MG63 (cell line): ENCODE results near the gene TTC12. TPM values are rescaled to one million over a fixed set of nuclear protein-coding genes. Genes with fewer than 3 reads are reported as not detected.

Experiments used
- DNase-seq: peaks from one replicate; pipeline ENCODE4 v3.0.0-alpha.2; 2020
- H3K27me3 ChIP-seq: fragments of 250-450 bp; sonication (Bioruptor Pico); 2 replicates; pipeline ENCODE4 v1.5.1; 2020; ENCODE audit warnings: mild to moderate bottlenecking, moderate library complexity
- H3K36me3 ChIP-seq: fragments of 250-450 bp; sonication (Bioruptor Pico); 2 replicates; pipeline ENCODE4 v1.5.1; 2020; ENCODE audit warnings: mild to moderate bottlenecking, moderate library complexity
- H3K4me3 ChIP-seq: fragments of 250-450 bp; sonication (Bioruptor Pico); 2 replicates; pipeline ENCODE4 v1.5.1; 2020; ENCODE audit warnings: mild to moderate bottlenecking, moderate library complexity
- H3K9me3 ChIP-seq: fragments of 250-450 bp; sonication (Bioruptor Pico); 2 replicates; pipeline ENCODE4 v1.5.1; 2020; ENCODE audit warnings: mild to moderate bottlenecking, moderate library complexity
- total RNA-seq: library from RNA; depleted of rRNA; stranded (reverse); fragments of >200 nt; shearing (Covaris generic); gene quantifications from 2 replicates; pipeline ENCODE4 v1.2.3, GENCODE V29; 2014; ENCODE audit warnings: low replicate concordance

The TTC12 gene
- total RNA-seq, 1 experiment from 2014 or later = 7.4 TPM

DNA sequence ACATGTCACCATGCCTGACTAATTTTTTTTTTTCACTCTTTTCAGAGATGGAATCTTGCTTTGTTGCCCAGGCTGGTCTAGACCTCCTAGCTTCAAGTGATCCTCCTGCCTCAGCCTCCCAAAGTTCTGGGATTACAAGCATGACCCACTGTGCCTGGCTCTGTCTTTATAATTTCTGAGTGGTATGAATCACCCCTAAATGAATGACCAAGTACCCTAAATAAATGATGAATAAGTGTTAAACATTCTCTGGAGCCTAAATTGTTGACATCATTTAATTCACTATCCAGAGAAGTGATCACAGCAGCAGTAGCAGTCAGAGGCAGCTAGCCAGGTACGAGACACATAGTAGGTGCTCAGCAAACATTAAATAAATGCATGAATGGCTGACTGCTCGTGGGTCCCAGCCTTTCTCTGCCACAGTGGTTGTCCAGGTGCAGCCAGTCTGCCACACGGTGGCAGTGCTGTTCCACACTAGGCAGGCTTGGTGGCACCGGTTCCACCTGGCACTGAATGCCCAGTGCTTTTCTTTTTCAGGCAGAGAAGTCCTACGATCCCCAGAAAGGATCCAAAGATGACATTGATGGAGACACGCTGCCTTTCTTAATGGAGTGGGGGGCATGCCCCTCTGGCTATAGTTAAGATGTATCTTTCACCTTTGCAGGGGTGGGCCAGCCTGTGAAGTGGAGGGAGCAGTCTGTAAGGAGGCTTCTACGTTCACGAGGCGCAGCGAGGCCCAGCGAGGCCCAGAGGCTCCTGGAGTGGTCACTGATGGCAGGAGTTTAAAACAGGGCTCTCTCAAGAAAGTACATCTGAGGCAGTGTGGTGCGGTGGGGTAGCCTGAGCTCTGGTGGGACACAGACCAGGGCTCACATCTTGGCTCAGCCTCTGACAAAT, 8.7 kb upstream of the TTC12 start:
- no peaks in the 10 kb centered on the region for H3K9me3 ChIP-seq
- peak; percentile 64 for DNase-seq

GRCh38 chr11:113308601-113309000, 5.8 kb upstream of the TTC12 start:
- Histone ChIP-seq H3K9me3 (no peaks in the 10 kb centered on the region), H3K4me3 (no peak overlapping the region), H3K36me3 (no peaks in the 10 kb centered on the region), H3K27me3 (no peaks in the 10 kb centered on the region)
- DNase-seq = no peak

More for the DNA sequence above, 8.7 kb upstream of the TTC12 start:
- Histone ChIP-seq H3K4me3 (no peak overlapping the region), H3K36me3 (no peaks in the 10 kb centered on the region), H3K27me3 (0 out of 2 replicates have a peak, but pooled peaks cover 5% of the 10 kb centered on the region)

GRCh38 chr11:113311536-113311935, 2.8 kb upstream of the TTC12 start:
- H3K36me3 ChIP-seq = no peaks in the 10 kb centered on the region
- H3K9me3 ChIP-seq = no peaks in the 10 kb centered on the region
- DNase-seq = no peak
- no peaks in the 10 kb centered on the region for H3K27me3 ChIP-seq
- H3K4me3 ChIP-seq = no peak overlapping the region

GRCh38 chr11:113313601-113314000, 782 bp upstream of the TTC12 start:
- no peaks in the 10 kb centered on the region for H3K36me3 ChIP-seq
- DNase-seq = no peak
- no peaks in the 10 kb centered on the region for H3K27me3 ChIP-seq
- H3K4me3 ChIP-seq = no peak overlapping the region
- H3K9me3 ChIP-seq = no peaks in the 10 kb centered on the region

GRCh38 chr11:113314065-113314388, 356 bp upstream of the TTC12 start:
- H3K36me3 ChIP-seq = no peaks in the 10 kb centered on the region
- no peaks in the 10 kb centered on the region for H3K9me3 ChIP-seq
- no peaks in the 10 kb centered on the region for H3K27me3 ChIP-seq
- no peak for DNase-seq
- H3K4me3 ChIP-seq = peak overlapping the region; percentile 78

DNA sequence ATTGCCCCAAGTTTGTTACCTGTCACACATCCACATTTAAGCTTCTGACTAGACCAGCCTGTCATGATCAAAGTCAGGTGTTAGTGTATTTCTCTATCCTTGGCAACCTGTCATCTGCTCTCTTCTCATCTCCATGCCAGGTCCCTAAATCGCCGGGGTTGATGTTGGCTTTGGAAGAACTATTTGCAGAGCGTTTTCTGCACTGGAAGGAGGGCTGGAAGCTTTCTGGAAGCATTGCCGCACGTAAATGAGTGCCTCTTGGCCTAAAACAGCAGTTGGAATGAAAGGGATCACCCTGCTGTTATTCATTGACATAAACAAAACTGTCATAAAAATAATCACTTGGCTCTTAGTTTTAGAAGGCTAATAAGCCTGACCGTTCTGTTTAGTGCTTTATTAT, 1.4 kb downstream of the TTC12 start:
- Histone ChIP-seq H3K36me3 (no peaks in the 10 kb centered on the region), H3K9me3 (no peaks in the 10 kb centered on the region), H3K4me3 (no peak overlapping the region), H3K27me3 (no peaks in the 10 kb centered on the region)
- DNase-seq = no peak

DNA sequence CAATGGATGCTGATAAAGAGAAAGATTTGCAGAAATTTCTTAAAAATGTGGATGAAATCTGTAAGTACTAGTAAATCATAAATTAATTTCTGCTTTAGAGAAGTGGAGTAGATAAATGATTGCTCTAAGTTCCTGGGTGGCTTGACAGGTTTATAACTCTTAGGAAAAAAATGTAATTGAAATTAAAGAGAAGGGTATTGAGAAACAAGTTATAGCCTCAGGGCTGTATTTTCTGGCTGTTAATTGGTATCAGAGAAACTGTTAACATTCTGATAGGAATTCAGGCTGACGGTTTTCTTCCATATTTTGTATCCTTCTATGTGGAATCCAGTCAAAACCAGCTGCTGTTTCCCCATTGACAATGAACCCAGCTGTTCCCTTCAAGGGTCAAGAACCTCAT, 1.9 kb downstream of the TTC12 start:
- Histone ChIP-seq H3K27me3 (no peaks in the 10 kb centered on the region), H3K9me3 (no peaks in the 10 kb centered on the region), H3K36me3 (no peaks in the 10 kb centered on the region), H3K4me3 (no peak overlapping the region)
- no peak for DNase-seq

- H3K27me3 ChIP-seq = no peaks in the 10 kb centered on the region
- DNase-seq = no peak
- no peaks in the 10 kb centered on the region for H3K36me3 ChIP-seq
- H3K4me3 ChIP-seq = no peak overlapping the region
- no peaks in the 10 kb centered on the region for H3K9me3 ChIP-seq
Measured at GRCh38 chr11:113317339-113317738, 3.0 kb downstream of the TTC12 start.

DNA sequence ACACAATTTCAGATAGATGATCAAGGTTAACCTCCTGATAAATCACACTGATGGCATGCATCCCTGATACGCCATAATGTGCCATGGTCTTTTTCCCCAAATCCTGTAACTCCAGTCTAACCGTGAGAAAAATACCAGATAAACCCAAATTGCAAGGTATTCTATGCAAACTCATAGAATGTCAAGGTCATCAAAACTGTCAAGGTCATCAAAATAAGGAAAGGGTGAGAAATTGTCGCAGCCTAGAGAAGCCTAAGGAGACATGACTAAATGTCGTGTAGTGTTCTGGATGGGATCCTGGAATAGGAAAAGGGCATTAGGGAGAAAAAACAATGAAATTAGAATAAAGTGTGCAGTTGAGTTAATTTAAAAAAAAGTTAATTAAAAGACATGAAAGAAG, 4.7 kb downstream of the TTC12 start:
- no peaks in the 10 kb centered on the region for H3K9me3 ChIP-seq

GRCh38 chr11:113322158-113322557, 7.8 kb downstream of the TTC12 start:
- no peak overlapping the region for H3K4me3 ChIP-seq
- no peak for DNase-seq
- no peaks in the 10 kb centered on the region for H3K9me3 ChIP-seq

More for the DNA sequence above, 4.7 kb downstream of the TTC12 start:
- H3K36me3 ChIP-seq = no peaks in the 10 kb centered on the region
- DNase-seq = no peak
- H3K27me3 ChIP-seq = no peaks in the 10 kb centered on the region
- H3K4me3 ChIP-seq = no peak overlapping the region

DNA sequence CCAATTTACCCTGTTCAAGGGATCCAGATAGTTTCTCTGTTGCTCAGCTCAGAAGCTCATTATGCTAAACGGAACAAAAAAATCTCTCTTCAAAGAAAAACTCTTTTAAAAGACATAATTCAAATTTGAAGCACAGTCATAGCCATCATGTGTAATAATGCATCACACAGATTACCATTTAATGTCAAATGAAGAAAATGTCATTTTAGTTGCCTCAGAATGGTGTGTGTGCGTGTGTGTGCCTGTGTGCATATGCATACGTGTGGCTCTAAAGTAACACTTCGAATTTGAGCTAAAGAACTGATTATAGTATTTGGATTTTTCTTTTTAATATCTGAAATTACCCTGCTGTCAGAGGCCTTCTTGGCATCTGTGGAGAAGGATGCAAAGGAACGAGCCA, 9.9 kb downstream of the TTC12 start:
- no peaks in the 10 kb centered on the region for H3K27me3 ChIP-seq
- H3K4me3 ChIP-seq = no peak overlapping the region
- DNase-seq = no peak
- no peaks in the 10 kb centered on the region for H3K9me3 ChIP-seq
- H3K36me3 ChIP-seq = no peaks in the 10 kb centered on the region; the same call in 1 of the 2 replicates

More at GRCh38 chr11:113322158-113322557, 7.8 kb downstream of the TTC12 start:
- H3K27me3 ChIP-seq = no peaks in the 10 kb centered on the region
- no peaks in the 10 kb centered on the region; the same call in 1 of the 2 replicates for H3K36me3 ChIP-seq

DNA sequence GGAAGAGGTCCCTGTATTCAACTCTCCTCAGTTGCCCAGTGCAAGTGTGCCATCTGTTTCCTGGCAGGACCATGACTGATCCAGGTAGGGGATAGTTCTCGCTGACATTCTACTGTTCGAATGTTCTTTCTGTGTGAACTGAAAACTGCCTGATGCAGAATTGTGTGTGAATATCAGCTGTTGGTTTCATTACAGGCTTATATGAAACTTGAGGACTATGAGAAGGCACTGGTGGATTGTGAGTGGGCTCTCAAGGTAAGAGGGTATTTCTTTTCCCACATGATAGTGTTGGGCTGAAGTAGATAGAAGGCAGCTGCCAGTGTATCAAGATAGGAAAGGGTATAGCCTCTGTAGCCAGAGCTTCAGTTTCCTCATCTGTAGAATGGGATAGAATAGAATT, 15.3 kb downstream of the TTC12 start:
- Histone ChIP-seq H3K27me3 (no peaks in the 10 kb centered on the region), H3K36me3 (no peaks in the 10 kb centered on the region; the same call in 1 of the 2 replicates), H3K4me3 (no peak overlapping the region), H3K9me3 (no peaks in the 10 kb centered on the region)
- no peak for DNase-seq

DNA sequence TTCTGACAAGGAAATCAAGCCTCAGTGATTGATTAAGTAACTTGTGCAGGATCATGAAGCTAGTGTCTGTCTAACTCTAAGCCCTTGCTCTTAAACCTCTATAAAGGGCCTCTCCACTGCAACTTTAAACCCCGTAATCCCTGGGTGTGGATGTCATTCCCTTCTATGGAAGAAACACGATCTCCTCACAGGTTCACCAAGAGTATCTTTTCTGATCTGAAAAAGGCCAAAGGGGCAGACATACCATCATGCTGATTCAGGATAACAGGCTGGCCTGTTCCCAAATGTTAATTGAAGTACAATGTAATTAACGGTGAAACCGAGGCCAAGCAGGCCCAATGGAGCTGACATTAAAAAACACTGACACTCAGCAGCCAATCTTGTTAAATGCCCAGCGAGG, 17.1 kb downstream of the TTC12 start:
- no peaks in the 10 kb centered on the region for H3K27me3 ChIP-seq
- peaks cover 2% of the 10 kb centered on the region; the same call in 1 of the 2 replicates for H3K36me3 ChIP-seq
- H3K4me3 ChIP-seq = no peak overlapping the region
- peaks cover 3% of the 10 kb centered on the region for H3K9me3 ChIP-seq
- no peak for DNase-seq

GRCh38 chr11:113332023-113332422, 17.6 kb downstream of the TTC12 start:
- H3K36me3 ChIP-seq = peaks cover 4% of the 10 kb centered on the region; the same call in 1 of the 2 replicates
- no peaks in the 10 kb centered on the region for H3K27me3 ChIP-seq
- no peak for DNase-seq
- peaks cover 7% of the 10 kb centered on the region for H3K9me3 ChIP-seq
- no peak overlapping the region for H3K4me3 ChIP-seq

- Histone ChIP-seq H3K4me3 (no peak overlapping the region), H3K9me3 (peaks cover 7% of the 10 kb centered on the region), H3K36me3 (peaks cover 5% of the 10 kb centered on the region; the same call in 1 of the 2 replicates), H3K27me3 (no peaks in the 10 kb centered on the region)
- no peak for DNase-seq
Measured at GRCh38 chr11:113332638-113333329, 18.4 kb downstream of the TTC12 start.

GRCh38 chr11:113334183-113334582, 19.8 kb downstream of the TTC12 start:
- H3K4me3 ChIP-seq = no peak overlapping the region
- H3K36me3 ChIP-seq = peaks cover 5% of the 10 kb centered on the region; the same call in 1 of the 2 replicates
- DNase-seq = no peak
- H3K9me3 ChIP-seq = peaks cover 7% of the 10 kb centered on the region
- H3K27me3 ChIP-seq = no peaks in the 10 kb centered on the region

DNA sequence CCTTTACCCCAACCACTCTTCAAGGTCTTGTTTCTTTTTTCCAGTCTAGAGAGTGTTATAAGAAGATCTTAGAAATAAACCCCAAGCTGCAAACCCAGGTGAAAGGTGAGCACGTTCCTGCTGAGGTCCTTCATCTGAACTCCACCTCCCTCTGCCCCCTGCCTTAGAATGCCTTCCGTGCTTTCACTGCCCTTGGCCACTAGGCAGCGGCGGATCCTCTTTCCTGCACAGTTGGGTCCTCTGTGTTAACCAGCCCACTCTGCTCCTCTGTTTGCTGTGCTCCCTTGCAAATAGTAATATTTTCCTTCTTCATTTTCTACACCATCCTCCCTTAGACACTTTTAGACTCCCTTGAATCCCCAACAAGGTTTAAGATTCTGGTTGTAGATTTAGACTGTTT, 24.3 kb downstream of the TTC12 start:
- Histone ChIP-seq H3K36me3 (peaks cover 5% of the 10 kb centered on the region; the same call in 1 of the 2 replicates), H3K27me3 (no peaks in the 10 kb centered on the region), H3K9me3 (peaks cover 7% of the 10 kb centered on the region), H3K4me3 (no peak overlapping the region)
- no peak for DNase-seq
